A673 (cell line): ENCODE data around the gene STAU1.

Source experiments
- CTCF ChIP-seq: fragments of 300-800, 200-600 bp; sonication (generic); conservative IDR thresholded peaks from 2 replicates; pipeline ENCODE4 v1.5.1; 2017; ENCODE audit warnings: low read depth, mild to moderate bottlenecking, antibody characterized with exemption, low read length, moderate library complexity, mixed read lengths
- EZH2 ChIP-seq: fragments of 200-600 bp; sonication (generic); IDR thresholded peaks from 2 replicates; pipeline ENCODE4 v1.6.1; 2017; ENCODE audit warnings: borderline replicate concordance, low read depth, mild to moderate bottlenecking, mixed read lengths, antibody characterized with exemption, low read length; ENCODE audit not compliant: poor library complexity, severe bottlenecking

- TF ChIP-seq CTCF (no peak), EZH2 (no peak)
These were observed 38.7 kb downstream of the STAU1 start for GRCh38 chr20:49149281-49150045.
